ENCODE results near the gene SEZ6L2.
"Not testable (repeated sequence)": the region's sequence is repeated elsewhere in the genome, so short reads cannot be mapped to it uniquely, and the experiment has no call there.

The SEZ6L2 gene

GRCh38 chr16:29940656-29941055 is 41.3 kb upstream of the SEZ6L2 start:
- no peaks in the 10 kb centered on the region for H4K20me1 ChIP-seq (ENCODE audit: insufficient read depth, low read length, poor library complexity, severe bottlenecking)
- no peak overlapping the region for H3K9ac ChIP-seq (ENCODE audit: low read depth, low read length, poor library complexity, severe bottlenecking)
- H2AFZ ChIP-seq (ENCODE audit: low read length): no peak overlapping the region
- H3K4me1 ChIP-seq (ENCODE audit: insufficient read depth, low read length, poor library complexity, severe bottlenecking): peaks cover 11% of the 10 kb centered on the region
- no peaks in the 10 kb centered on the region for H3K27me3 ChIP-seq (ENCODE audit: insufficient read depth, low read length, poor library complexity, severe bottlenecking)
- H3K4me3 ChIP-seq (ENCODE audit: low read length, poor library complexity, severe bottlenecking): no peak overlapping the region
- no peak overlapping the region for H3K4me2 ChIP-seq (ENCODE audit: low read depth, low read length, poor library complexity, severe bottlenecking)
- H3K36me3 ChIP-seq (ENCODE audit: insufficient read depth, low read length): no peaks in the 10 kb centered on the region
- no peaks in the 10 kb centered on the region for H3F3A ChIP-seq (ENCODE audit: low read depth)
- TF ChIP-seq EZH2phosphoT487 (IDR thresholded peaks at IDR 0.05; ENCODE audit: borderline replicate concordance) (no peak), CTCF (conservative IDR thresholded peaks at IDR 0.05; ENCODE audit: low read length) (no peak)
- no peaks in the 10 kb centered on the region for H3K9me2 ChIP-seq (replicated peaks; ENCODE audit: low read depth, low read length)
- H3K9me3 ChIP-seq (ENCODE audit: insufficient read depth, low read depth, low read length): no peaks in the 10 kb centered on the region
- H3K79me2 ChIP-seq (ENCODE audit: insufficient read depth, low read length): no peaks in the 10 kb centered on the region

DNA sequence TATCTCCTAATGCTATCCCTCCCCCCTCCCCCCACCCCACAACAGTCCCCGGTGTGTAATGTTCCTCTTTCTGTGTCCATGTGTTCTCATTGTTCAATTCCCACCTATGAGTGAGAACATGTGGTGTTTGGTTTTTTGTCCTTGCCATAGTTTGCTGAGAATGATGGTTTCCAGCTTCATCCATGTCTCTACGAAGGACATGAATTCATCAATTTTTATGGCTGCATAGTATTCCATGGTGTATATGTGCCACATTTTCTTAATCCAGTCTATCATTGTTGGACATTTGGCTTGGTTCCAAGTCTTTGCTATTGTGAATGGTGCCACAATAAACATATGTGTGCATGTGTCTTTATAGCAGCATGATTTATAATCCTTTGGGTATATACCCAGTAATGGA is 32.4 kb upstream of the SEZ6L2 start:
- H3K27me3 ChIP-seq (ENCODE audit: insufficient read depth, low read length, poor library complexity, severe bottlenecking); H3K9ac ChIP-seq (ENCODE audit: low read depth, low read length, poor library complexity, severe bottlenecking); H3K79me2 ChIP-seq (ENCODE audit: insufficient read depth, low read length); H3K9me2 ChIP-seq (replicated peaks; ENCODE audit: low read depth, low read length); H4K20me1 ChIP-seq (ENCODE audit: insufficient read depth, low read length, poor library complexity, severe bottlenecking); H3K36me3 ChIP-seq (ENCODE audit: insufficient read depth, low read length); H3K4me2 ChIP-seq (ENCODE audit: low read depth, low read length, poor library complexity, severe bottlenecking); H3K9me3 ChIP-seq (ENCODE audit: insufficient read depth, low read depth, low read length); H3K4me3 ChIP-seq (ENCODE audit: low read length, poor library complexity, severe bottlenecking); H2AFZ ChIP-seq (ENCODE audit: low read length); H3F3A ChIP-seq (ENCODE audit: low read depth): not testable (repeated sequence)
- H3K4me1 ChIP-seq (ENCODE audit: insufficient read depth, low read length, poor library complexity, severe bottlenecking): peaks cover 14% of the 10 kb centered on the region

GRCh38 chr16:29927070-29927905 is 27.9 kb upstream of the SEZ6L2 start:
- Histone ChIP-seq H3K4me3 (ENCODE audit: low read length, poor library complexity, severe bottlenecking) (peak overlapping the region; percentile 88), H3K4me2 (ENCODE audit: low read depth, low read length, poor library complexity, severe bottlenecking) (peak overlapping the region; percentile 92), H2AFZ (ENCODE audit: low read length) (peak overlapping the region; percentile 85; the same call in 1 of the 2 replicates), H3K36me3 (ENCODE audit: insufficient read depth, low read length) (no peaks in the 10 kb centered on the region), H3K9ac (ENCODE audit: low read depth, low read length, poor library complexity, severe bottlenecking) (peak overlapping the region; percentile 93), H3F3A (ENCODE audit: low read depth) (no peaks in the 10 kb centered on the region), H4K20me1 (ENCODE audit: insufficient read depth, low read length, poor library complexity, severe bottlenecking) (peaks cover 10% of the 10 kb centered on the region), H3K9me2 (replicated peaks; ENCODE audit: low read depth, low read length) (no peaks in the 10 kb centered on the region), H3K4me1 (ENCODE audit: insufficient read depth, low read length, poor library complexity, severe bottlenecking) (peaks cover 28% of the 10 kb centered on the region), H3K9me3 (ENCODE audit: insufficient read depth, low read depth, low read length) (no peaks in the 10 kb centered on the region), H3K27me3 (ENCODE audit: insufficient read depth, low read length, poor library complexity, severe bottlenecking) (no peaks in the 10 kb centered on the region), H3K79me2 (ENCODE audit: insufficient read depth, low read length) (peaks cover 35% of the 10 kb centered on the region)
- TF ChIP-seq EZH2phosphoT487 (IDR thresholded peaks at IDR 0.05; ENCODE audit: borderline replicate concordance) (no peak), CTCF (conservative IDR thresholded peaks at IDR 0.05; ENCODE audit: low read length) (no peak)

- H3K79me2 ChIP-seq (ENCODE audit: insufficient read depth, low read length): peaks cover 35% of the 10 kb centered on the region
- no peaks in the 10 kb centered on the region for H3K9me3 ChIP-seq (ENCODE audit: insufficient read depth, low read depth, low read length)
- peaks cover 10% of the 10 kb centered on the region for H4K20me1 ChIP-seq (ENCODE audit: insufficient read depth, low read length, poor library complexity, severe bottlenecking)
- no peaks in the 10 kb centered on the region for H3K27me3 ChIP-seq (ENCODE audit: insufficient read depth, low read length, poor library complexity, severe bottlenecking)
- peak overlapping the region; percentile 92 for H3K4me2 ChIP-seq (ENCODE audit: low read depth, low read length, poor library complexity, severe bottlenecking)
- H3F3A ChIP-seq (ENCODE audit: low read depth): no peaks in the 10 kb centered on the region
- H3K36me3 ChIP-seq (ENCODE audit: insufficient read depth, low read length): no peaks in the 10 kb centered on the region
- no peak for TF ChIP-seq CTCF (conservative IDR thresholded peaks at IDR 0.05; ENCODE audit: low read length)
- no peak for TF ChIP-seq EZH2phosphoT487 (IDR thresholded peaks at IDR 0.05; ENCODE audit: borderline replicate concordance)
- peaks cover 28% of the 10 kb centered on the region for H3K4me1 ChIP-seq (ENCODE audit: insufficient read depth, low read length, poor library complexity, severe bottlenecking)
- no peaks in the 10 kb centered on the region for H3K9me2 ChIP-seq (replicated peaks; ENCODE audit: low read depth, low read length)
- H3K9ac ChIP-seq (ENCODE audit: low read depth, low read length, poor library complexity, severe bottlenecking): peak overlapping the region; percentile 93
- peak overlapping the region; percentile 88 for H3K4me3 ChIP-seq (ENCODE audit: low read length, poor library complexity, severe bottlenecking)
- H2AFZ ChIP-seq (ENCODE audit: low read length): peak overlapping the region; percentile 85
Measured at GRCh38 chr16:29926711-29927052, 27.3 kb upstream of the SEZ6L2 start.

Measured in Loucy (cell line).